GM18867 (cell line): Measurements from ENCODE around the gene PYGB.

Experiments used
- ATAC-seq: cut with Tn5 transposase; IDR thresholded peaks from one replicate; pipeline ENCODE4 v1.9.1; 2021; ENCODE audit warnings: mild to moderate bottlenecking, moderate library complexity; ENCODE audit not compliant: unreplicated experiment

The PYGB gene

DNA sequence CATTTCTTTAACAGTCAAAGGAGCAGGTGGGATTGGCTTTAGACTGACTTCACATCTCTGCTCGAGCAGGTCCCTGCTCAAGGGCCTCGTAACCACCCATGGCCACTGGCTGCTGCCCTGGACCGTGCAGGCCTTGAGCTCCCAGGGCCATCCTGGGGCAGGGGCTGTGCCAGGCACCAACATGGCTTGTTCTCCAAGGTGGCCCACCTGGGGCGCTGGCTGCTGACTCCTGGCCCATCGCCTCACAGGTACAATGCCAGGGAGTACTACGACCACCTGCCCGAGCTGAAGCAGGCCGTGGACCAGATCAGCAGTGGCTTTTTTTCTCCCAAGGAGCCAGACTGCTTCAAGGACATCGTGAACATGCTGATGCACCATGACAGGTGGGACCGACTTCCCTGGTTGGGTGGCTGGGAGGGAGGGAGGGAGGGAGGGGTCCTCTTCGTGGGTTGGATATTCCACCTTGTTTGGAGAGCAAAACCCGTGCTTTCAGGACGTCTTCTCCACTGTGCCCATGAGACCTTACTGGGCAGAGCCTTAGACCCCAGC is 46.1 kb downstream of the PYGB start:
- ATAC-seq, result no peak

DNA sequence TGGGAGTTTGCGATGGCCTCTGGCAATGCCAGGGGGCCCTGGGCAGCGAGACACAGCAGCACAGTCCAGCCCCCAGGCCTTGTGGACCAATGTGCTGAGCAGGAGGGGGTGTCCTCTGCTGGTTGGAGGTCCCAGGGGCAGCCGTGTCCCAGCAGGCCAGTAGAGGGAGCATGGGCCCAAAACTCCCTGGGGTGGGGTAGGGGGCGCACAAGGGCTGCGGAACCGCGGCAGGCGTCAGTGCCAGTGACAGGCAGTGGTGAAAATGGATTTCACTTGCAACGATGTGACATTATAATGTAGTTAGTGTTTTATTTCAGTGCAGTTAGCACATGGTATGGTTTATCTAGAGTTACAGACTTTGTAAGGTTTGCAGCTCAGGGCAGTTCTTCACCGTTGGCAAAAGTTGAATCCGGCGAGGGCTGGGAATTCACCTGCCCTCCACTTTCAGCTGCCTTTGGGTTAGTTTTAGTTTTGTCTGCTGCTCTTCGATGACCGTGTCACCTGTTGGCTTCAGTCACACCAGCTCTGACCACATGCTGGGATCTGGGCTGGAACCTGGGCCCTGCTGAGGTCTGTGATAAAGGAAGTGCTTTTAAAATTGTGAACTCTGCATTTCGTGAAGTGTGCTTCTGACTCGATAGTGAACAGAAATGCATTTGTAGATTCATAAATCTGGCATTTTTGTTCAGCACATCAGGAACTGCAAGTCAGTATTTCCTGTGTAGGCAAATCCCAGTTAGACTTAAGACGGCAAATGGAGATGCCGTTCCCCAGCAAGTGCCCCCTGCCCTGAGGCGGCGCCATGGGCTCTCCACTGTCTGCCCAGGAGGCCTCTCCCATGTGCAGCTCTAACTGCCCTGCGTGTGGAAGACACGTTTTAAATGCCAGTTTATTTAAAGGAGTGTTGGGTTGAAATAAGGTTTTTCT is 46.8 kb downstream of the PYGB start:
- ATAC-seq, result no peak

DNA sequence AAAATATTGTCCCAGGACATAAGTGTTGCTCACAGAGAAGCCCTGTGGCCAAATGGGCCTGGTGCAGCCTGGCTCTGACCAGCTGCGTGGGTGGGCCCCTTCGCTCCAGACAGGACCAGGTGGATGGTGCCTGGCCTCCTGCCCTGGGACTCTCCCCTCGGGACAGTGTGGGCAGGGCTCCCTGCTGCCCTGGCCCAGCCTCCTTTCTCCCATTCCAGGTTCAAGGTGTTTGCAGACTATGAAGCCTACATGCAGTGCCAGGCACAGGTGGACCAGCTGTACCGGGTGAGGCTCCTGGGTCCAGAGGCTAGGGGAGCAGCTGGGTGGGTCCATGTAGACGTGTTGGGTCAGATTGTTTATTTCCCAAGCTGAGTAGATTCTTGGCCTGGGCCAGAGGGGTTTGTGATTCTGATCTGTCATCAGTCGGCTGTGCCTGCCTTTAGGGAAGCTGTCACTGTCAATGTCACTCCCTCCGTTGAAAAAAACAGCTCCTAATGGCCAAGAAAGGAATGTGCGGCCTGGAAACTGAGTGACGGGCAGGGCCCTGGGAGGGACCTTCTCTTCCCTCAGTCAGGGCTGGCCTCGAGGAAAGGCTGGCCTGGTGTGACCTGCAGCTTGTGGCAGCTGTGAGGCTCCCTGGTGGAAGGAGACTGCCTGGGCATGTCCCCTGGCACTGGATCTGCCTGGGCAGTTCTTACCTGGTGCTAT is 47.7 kb downstream of the PYGB start:
- ATAC-seq, result no peak

DNA sequence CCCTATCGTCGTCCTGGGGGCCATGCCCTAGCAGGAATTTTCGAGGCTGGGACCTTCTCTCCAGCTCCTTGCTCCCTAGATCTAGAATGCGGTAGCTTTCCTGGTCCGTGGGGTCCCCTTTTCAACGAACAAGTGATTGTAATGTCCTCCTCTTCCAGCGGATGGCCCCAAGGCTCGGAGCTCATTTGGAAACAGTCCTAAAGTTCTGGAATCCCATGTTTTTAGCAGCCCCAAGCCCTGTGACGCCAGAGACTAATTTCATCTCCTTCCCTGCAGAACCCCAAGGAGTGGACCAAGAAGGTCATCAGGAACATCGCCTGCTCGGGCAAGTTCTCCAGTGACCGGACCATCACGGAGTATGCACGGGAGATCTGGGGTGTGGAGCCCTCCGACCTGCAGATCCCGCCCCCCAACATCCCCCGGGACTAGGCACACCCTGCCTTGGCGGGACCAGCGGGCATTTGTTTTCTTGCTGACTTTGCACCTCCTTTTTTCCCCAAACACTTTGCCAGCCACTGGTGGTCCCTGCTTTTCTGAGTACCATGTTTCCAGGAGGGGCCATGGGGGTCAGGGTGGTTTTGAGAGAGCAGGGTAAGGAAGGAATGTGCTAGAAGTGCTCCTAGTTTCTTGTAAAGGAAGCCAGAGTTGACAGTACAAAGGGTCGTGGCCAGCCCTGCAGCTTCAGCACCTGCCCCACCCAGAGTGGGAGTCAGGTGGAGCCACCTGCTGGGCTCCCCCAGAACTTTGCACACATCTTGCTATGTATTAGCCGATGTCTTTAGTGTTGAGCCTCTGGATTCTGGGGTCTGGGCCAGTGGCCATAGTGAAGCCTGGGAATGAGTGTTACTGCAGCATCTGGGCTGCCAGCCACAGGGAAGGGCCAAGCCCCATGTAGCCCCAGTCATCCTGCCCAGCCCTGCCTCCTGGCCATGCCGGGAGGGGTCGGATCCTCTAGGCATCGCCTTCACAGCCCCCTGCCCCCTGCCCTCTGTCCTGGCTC is 48.5 kb downstream of the PYGB start:
- ATAC-seq, result peak; percentile 11

DNA sequence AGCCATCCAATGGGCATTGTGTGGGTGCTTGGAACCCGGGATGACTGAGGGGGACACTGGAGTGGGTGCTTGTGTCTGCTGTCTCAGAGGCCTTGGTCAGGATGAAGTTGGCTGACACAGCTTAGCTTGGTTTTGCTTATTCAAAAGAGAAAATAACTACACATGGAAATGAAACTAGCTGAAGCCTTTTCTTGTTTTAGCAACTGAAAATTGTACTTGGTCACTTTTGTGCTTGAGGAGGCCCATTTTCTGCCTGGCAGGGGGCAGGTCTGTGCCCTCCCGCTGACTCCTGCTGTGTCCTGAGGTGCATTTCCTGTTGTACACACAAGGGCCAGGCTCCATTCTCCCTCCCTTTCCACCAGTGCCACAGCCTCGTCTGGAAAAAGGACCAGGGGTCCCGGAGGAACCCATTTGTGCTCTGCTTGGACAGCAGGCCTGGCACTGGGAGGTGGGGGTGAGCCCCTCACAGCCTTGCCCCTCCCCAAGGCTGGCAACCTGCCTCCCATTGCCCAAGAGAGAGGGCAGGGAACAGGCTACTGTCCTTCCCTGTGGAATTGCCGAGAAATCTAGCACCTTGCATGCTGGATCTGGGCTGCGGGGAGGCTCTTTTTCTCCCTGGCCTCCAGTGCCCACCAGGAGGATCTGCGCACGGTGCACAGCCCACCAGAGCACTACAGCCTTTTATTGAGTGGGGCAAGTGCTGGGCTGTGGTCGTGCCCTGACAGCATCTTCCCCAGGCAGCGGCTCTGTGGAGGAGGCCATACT is 49.4 kb downstream of the PYGB start:
- peak; percentile 66 for ATAC-seq

DNA sequence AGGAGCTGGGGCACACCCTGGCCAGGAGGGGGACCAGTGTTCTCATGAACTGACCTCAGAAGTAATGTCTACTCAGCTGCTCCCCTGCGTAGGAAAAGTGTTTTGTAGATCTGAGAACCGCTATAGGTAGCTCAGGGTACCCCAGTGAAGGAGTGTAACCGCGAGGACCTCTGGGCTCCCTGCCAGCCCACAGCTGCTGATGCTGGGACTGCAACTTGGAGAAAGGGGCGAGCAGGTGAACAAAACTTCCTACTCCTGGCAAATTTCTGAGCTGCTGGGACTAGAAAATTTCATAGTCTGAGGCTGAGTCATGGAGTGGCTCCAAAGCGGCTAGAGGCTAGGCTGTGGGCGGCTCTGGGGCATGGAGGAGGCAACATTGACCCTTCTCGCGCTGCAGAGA is 51.9 kb downstream of the PYGB start:
- no peak for ATAC-seq

DNA sequence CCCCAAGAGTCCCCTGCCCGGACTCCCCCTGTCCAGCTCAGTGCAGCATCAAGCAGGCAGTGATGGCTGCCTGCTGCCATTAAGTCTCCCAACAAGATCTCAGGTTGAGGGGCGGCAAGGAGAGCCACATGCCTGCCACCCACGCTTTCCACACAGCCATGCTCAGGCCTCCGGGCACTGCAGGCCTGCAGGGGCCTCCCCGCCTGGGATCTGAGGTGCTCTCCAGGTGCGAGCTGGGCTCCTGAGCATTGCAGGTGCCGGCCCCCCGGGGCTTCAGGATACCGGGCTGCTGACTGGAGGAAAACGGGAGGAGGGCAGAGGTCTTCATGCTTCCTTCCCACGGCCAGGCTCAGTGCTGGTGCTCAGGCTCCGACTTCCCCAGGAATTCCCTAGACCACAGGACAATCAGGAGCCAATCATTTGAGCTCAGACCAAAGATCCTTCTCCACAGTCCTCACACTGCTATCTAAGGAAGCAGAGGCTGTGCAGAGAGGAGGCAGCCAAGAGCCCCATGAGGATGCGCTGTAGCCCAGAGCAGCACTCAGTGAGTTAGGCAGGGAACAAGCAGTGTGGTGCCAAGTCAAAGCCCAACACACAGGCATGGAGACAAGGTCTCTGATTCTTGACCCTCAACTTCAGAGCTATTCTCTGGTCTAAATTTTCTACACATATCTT is 52.7 kb downstream of the PYGB start:
- ATAC-seq, result no peak

DNA sequence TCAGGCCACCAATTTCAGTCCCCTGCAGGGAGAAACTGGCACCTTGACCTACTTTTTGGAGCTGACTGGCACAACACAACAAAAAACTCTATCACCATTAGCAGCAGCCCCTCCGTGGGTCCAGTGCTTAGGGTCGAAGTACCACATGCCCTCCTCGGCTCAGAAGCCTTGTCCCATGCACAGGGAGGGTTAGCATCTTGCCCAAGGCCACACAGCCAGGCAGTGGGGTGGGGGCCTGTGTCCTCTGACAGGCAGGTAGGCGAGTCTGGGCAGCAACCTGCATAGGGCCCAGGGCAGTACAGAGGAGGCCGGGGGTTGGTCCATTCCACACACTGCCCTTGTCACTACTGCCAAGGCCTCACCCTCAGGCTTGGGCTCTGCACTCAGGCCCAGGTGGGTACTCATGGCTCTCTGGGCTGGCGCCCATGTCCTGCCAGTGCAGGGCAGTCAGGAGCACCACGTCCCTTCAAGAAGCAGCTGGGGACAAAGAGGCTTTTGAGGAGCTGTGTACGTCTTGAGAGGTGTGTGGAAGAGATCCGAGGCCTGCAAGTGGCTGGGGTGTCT is 53.6 kb downstream of the PYGB start:
- ATAC-seq, result no peak

DNA sequence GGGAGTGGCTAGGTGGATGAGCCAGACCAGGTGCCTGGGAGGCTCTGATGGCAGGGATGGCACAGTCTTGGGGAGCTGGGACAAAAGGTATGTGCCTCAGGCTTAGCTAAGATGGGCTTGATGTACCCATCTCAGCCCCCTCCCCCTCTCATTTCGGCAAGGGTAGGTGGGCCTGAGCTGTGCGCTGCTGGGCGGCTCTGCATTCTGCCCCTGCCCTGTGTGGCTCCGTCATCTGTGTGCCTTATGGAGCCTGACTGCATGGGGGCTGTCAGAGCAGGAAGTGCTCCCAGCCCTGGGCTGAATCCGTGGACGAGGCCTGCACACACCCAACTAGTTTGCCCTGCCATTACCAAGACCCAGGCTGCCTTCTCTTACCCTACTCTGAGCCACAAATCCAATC is 54.7 kb downstream of the PYGB start:
- no peak for ATAC-seq

DNA sequence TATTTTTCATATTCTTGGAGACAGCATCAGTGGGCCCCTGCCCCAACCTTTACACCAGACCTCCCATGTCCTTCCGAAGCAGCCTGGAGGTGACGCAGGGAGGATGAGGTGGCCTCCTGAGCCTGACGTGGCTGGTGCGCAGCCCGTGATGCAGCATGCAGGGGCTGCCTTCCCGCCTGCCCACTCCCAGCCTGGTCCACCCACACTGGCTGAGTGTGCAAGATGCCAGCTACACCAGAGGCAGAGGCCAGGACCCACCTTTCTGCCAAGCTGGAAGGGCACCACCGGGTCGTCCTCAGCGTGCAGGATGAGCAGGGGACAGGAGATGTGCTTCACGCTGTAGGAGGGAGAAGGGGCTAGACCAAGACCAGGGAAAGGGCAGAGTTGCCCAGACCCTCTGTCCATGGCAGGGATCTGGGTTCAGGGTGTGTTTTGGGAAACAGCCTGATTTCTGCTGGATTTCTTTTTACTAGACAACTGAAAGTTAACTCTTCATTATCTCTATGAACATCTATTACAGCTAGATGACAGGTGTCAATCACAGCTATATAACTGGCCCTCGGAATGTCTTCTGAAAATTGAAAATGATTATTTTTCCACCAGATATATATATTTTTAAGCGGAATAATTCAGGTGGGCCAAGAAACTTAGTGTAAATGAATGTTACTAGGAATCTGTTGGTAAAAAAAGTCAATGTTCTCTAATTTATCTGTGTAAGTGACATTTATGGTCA is 55.6 kb downstream of the PYGB start:
- ATAC-seq, result no peak

DNA sequence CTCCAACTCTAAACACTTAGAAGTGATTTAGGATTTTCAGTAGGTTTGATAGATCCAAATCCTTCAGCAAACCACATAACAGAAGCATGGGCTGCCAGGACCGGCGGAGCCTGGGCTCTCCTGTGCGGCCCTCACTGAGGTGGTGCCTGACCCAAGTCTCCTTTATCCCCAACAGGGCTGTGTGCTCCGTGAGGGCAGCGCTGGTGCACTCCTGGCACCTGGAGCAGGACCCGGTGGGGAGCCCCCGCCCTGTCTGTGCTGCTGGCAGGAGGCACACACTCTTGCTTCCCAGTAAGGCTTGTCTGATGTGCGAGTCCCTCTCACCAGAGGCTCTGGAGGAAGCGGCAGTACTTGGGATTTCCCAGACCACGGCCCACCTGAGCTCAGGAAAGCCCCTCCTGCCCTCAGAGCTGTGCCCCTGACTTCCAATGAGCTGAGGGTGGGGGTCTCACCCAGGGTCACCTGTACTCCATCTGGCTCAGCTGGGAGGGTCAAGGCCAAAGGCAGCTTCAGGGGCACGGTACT is 56.2 kb downstream of the PYGB start:
- ATAC-seq, result no peak

DNA sequence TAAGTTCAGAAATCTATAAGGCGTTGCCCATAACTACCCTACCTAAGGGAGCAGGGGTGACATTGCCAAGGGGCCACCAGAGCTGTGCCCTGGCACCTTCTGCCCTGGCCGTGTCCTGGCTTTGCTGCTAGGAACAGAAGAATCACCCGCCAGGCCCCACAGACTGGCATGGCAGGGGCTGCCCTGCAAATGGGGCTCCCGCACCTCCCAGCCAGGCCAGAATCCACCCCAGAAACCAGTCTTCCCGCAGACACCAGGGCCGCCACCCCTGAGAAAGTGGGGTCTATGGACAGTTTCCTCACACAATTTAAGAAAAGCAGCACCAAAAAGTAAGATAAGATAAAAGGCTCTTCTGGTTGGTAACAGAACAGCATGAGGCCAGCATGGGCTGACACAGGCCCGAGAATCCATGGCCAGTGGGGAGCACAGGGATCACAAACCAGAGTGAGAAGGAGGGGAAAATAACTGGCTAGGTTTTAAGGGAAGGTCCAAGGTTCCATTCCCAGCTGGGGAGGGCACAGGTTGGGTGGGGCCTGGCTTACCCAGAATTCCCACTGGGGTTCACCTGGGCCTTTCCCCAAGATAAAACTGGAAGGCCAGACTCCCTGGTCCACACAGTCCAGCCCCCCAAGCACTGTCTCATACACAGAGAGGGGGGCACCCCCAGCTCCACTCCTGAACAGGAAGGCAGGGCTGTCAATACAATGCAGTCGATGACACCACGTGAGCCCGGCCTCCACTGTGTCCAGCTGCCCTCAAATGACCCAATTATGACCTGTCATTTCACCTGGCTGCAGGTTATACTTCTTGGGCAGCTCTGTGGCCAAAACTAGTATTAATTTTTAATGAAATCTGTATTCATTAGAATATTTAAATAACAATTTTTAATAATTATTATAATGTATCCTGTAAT is 59.4 kb downstream of the PYGB start:
- ATAC-seq, result no peak

DNA sequence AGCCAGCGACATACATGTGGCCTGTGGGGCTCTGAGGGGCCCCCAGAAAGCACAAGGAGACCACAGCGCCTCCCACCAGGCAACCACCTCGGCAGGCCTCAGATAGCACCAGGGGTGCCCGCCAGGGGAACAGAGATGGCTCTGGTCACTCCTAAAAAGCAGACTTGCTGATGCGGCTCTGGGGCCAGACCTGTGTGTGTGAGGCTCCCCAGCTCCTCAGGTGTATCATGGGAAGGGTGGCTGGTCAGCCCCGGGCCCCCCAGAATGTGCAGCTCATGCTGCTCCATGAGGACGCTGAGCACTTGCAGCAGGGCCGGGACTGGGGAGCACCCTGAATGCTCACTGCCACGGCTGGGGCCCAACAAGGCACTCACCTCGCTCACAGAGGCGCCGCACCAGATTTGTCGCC is 60.2 kb downstream of the PYGB start:
- ATAC-seq, result no peak

DNA sequence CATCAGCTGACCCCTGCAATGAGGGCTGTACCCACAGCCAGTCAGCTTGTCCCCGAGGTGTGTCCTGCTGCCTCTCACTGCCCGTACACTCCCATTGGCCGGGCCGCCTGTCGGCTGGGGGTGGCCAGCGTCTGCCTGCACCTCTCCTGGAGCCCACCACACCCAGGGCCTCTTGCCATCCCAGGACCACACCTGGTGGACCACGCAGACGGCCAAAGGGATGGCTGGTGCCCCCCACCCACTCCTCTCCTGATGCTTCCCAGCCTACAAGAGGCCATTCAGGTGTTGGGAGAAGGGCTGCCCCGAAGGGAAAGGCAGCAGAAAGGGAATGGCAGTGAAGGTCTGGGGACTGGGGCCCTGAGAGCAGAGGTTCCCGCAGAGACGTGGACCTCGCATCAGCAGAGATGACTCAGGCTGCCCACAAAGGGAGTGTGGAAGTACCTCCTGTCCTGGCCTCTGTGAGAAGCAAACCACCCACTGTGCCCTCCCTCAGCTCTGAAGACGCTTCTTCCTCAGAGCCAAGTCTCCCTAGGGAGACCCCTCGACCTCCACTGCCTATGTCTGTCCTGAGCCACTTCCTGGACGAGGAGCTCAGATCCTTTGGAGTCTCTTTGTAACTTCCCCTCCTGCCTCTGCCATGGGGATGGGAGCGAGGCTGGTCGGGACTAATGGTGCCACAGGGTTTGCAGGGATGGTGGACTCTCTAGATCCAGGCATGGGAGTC is 60.9 kb downstream of the PYGB start:
- no peak for ATAC-seq

DNA sequence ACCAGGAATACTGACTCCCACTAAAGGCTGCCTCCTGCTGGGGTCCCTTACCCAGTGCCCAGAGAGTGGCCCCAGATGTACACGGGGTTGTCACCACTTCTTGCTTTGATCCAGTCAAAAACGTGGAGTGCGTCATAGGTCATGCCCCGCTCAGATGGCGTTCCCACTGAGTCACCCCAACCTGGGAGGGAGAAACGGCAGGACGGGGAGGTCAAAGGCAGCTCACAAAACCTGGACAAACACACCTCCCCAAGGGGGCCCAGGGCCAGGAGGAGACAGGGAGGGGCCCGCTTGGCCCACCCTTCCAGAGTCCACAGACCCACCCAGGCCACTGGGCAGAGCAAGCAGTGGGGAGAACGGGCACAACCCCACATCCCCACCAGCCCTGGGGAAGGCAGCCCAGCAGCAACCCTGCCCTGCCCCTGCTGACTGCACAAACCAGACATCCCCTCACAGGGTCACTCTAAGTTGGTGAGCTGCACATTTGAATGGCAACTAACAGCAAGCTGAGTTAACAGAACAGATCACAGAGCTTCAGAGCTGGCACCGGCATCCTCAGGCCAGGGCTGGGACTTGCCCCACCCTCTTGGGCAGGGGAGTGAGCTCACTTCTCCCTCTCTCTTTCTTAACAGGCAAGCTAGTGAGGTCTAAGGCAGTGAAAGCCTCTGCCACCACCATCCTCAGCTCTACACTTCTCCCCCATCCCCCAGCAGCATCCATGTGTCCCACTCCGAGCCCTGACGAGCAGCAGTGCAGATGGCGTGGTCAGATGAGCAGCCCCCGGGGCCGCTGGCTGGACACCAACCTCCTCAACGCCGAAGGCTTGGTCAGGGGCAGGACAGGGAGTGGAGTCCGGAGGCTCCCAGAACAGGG is 61.7 kb downstream of the PYGB start:
- ATAC-seq, result no peak
